HG02943 (cell line): ENCODE measurements around the gene MSRB1.
A peak's percentile ranks its signal among the peaks of the same experiment; 100 is the strongest.
"Not testable (repeated sequence)": the region's sequence is repeated elsewhere in the genome, so short reads cannot be mapped to it uniquely, and the experiment has no call there.

Experiments used
- ATAC-seq: cut with Tn5 transposase; IDR thresholded peaks from one replicate; pipeline ENCODE4 v1.9.1; 2021; ENCODE audit warnings: mild to moderate bottlenecking, low read depth, moderate library complexity; ENCODE audit not compliant: unreplicated experiment

The MSRB1 gene

DNA sequence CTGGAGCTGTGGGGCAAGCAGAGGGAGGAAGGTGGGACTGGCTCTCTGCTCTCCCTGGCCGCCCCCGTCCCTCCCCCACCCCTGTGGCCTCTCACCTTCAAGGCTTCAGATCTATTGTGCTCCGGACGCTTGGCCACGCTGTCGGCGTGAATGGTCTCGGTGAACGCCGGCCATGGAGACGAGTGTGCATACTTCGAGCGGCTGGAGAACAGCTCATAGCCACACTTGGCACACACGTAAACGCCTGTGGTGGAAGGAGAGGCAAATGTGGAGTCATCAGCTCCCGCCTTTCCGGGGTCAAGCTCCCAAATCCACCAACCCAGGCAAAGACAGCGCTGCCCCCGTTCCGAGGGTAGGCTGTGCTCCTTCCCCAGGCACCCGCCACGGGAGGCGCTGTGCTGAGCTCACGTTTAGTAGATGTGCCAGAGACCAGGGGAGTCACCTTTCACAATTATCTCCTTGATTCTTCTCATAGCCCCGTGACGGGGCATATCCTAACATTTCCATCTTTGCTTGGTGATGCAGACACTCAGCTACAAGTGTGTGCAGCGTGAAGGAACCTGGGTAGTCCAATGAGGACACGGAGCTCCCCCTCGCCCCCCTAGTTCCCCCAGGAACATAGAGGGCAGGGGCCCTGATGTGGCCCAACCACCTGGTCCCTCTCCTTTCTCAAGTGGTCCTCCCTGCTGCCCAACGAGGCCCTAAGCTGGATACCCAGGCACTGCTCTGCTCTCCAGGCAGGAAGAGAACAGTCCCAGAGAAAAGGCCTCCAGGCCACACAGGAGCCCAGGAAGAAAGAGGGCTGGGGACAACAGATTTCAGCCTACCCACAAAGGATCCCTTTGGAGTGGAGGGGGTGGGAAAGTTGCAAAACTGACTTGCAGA is 1.6 kb downstream of the MSRB1 start:
- no peak for ATAC-seq

DNA sequence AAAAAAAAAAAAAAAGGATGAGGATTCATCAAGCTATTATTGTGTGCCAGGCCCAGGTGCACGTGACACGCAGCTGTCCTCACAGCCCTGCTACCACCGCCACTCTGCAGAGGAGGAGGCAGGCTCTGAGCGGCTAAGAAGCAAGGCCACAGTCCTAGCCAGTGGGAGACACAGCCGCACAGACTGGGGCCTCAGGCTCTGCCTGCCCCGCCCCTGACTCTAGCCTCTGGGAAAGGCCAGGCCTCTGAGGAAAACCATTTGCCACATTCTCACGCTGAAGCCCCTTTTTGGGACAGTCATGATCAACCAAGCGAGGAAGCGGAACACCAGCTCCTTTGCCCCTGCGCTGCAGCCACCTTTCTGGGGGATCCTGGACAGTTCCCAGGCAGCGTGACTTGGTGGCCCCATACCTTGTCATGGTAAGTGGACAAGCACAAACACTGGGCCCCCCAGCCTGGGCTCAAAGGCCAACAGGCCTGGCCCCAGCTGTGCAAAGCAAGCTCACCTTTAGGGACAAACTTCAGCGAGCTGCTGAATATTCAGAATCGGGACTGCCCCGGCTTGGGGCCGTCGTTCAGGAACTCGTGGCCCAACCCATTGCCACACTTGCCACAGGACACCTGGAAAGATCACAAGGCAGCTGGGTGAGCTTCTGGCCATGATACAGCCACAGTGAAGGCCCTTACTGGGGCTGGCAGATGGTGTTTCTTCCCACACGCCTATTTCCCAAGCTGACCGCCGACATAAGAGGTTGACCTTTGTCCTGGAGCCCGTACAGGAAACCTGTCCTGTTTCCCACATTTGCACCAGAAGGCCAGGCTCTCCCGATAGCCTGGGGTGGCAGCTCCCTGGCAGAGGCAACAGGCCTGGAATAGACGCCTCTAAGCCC is 2.5 kb downstream of the MSRB1 start:
- ATAC-seq, result no peak

DNA sequence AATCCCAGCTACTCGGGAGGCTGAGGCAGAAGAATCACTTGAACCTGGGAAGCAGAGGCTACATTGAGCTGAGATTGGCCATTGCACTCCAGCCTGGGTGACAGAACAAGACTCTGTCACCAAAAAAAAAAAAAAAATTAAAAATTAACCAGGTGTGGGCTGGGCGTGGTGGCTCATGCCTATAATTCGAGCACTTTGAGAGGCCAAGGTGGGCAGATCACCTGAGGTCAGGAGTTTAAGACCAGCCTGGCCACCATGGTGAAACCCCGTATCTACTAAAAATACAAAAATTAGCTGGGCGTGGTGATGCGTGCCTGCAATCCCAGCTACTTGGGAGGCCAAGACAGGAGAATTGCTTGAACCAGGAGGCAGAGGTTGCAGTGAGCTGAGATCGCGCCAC is 3.2 kb downstream of the MSRB1 start:
- ATAC-seq, result not testable (repeated sequence)

- no peak for ATAC-seq
Measured at GRCh38 chr16:1938910-1939309, 4.1 kb downstream of the MSRB1 start.

DNA sequence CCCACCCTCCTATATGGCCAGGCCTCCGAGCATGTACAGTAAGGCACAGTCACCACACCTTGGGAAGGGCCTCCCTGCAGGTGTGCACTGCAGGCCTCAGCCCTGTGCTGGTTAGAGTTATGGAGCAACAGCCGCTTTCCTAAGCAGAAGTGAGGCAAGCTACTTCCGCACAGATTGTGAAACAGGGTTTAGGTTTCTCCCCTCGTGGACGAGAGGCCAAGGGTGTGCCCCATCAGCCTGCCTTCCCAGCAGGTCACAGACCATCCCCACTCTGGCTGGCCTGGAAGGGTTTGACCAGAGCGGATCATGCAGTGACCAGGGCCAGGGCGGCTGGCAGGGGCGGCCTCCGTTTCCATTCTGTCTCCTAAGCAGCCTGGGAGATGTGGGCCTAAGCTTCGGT is 4.7 kb downstream of the MSRB1 start:
- no peak for ATAC-seq

GRCh38 chr16:1936945-1937479 is 6.0 kb downstream of the MSRB1 start:
- no peak for ATAC-seq

GRCh38 chr16:1933097-1933661 is 9.8 kb downstream of the MSRB1 start:
- ATAC-seq, result no peak

DNA sequence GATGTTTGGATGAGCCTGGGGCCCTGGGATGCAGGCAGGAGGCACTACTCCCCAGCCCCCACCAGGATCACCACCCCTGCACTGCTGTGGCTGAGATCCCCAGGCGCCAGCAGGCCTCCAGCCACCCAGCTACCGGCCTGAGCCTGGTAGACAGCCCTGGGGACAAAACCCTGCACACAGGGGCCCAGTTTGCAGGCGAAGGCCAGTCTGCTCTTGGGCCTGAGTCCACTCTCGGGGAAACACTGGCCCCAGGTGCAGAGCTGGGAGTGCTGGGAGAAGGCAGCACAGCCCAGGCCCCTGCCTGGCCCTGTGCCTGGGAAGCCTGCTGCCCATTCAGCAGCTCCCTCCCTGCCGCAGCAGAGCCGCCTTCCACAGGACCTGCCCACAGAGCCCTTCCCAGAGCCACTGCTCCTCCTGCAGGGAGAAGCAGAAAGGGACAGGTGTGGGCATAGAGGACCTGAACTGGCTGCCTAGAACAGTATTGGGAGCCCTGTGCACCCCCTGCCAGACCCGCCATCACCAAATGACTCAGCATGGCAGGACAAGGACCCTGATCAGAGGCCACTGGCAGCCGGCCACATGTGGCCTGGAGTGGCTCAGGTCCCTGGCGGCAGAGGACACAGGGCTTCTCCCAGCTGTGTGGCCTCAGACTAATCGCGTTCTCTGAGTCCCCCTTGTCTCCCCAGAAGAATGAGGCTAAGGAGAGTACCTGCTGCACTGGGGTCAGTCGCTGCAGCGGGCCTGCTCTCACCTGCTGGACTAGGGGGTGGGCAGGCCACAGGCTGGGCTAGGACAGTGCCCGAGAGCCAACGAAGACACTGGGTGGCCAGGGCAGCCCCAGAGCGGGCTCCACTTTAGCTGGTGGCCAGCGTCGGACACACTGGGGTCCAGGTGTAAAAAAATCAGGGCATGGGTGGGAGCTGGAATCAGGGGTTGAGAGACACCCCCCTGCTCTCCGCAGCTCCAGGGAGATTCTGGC is 10.7 kb downstream of the MSRB1 start:
- no peak for ATAC-seq

DNA sequence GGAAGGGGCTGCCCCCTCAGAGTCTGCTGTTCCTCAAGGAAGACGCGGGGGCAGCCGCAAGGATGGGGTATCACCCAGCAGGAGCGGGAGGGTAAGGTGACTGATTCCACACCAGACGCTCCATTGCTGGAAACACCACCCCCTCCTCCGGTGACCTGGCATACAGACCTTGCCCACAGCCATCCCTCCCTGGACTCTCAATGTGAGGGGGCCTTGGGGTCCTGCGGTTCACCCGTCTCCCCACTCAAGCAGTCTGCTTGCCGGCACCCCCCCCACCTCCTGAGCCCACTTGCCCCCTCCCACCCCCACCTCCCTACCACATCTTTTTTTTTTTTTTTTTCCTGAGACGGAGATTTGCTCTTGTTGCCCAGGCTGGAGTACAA is 12.7 kb downstream of the MSRB1 start:
- no peak for ATAC-seq

DNA sequence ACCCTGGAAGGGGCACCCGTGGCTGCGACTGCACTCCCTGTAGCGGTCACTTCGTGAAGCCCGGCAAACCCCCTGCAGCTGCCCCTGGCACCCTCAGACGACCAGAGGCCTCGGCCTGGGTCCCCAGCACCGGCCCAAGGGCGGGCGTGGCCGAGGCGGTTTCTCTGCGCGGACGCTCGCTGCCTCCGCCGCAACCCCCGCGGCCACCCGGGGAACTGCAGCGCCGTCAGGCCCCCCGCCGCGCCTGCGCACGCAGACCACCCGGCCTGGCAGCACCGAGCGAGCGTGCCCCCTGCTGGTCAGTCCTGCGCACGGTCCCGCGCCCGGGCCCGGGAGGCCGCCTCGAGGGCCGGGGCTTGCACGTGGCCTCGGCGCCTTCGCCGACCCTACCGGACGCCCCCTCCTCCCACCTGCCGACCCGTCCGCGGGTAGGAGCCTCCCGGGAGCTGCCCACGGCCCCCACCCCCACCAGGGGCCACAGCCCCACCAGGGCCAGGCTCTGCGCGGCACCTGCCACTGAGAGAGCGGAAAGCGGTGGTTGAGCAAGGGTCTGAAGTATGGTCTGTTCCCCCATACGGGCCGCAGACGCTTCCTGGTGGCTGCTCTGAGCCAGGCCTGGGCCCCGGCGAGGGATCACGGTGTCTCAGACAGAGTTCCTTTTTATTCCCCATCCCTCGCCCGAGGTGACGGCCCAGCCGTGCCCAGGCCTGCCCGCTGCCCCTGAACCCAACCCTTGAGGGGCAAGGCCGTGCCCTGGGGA is 13.2 kb downstream of the MSRB1 start:
- ATAC-seq, result peak; percentile 79

GRCh38 chr16:1929105-1929504 is 13.9 kb downstream of the MSRB1 start:
- ATAC-seq, result no peak

- no peak for ATAC-seq
Measured at GRCh38 chr16:1926271-1926670, 16.7 kb downstream of the MSRB1 start.

DNA sequence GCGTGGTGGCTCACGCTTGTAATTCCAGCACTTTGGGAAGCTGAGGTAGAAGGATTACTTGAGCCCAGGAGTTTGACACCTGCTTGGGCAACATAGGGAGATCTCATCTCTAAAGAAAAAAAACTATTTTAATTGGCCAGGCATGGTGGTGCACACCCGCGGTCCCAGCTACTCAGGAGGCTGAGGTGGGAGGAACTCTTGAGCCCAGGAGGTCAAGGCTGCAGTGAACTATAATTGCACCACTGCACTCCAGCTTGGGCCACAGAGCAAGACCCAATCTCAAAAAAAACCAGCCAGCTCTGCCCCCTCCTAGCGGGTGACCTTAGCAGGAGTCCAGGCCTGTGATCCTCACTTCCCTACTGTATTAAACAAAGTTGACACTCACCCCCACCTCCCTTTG is 18.9 kb downstream of the MSRB1 start:
- ATAC-seq, result no peak

GRCh38 chr16:1923299-1924034 is 19.5 kb downstream of the MSRB1 start:
- ATAC-seq, result no peak

- ATAC-seq, result no peak
Measured at GRCh38 chr16:1922357-1922756, 20.6 kb downstream of the MSRB1 start.

DNA sequence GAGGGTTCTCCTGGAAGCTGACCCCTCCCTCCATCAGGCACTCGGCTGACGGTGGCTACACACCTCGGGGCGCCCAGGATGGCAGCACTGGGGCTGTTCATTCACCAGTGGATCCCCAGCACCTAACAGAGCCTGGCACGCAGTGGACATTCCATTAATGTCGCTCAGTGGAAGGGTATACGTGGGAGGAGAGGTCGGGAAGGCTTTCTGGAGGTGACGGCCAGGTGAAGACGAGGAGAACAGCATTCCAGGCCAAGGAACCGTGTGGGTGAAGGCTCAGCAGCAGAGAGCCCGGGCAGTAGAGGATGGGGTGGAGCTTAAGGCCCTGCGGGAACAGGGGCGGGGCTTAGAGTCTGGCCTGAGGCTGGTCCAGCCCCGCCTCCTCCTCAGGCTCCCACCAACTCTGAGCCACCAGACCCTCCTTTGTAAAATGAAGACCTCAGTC is 22.2 kb downstream of the MSRB1 start:
- ATAC-seq, result no peak

- ATAC-seq, result not testable (repeated sequence)
Measured at GRCh38 chr16:1920122-1920521, 22.9 kb downstream of the MSRB1 start.

GRCh38 chr16:1919327-1919998 is 23.5 kb downstream of the MSRB1 start:
- ATAC-seq, result no peak
